ENCODE results near the gene APOA4.

DNA sequence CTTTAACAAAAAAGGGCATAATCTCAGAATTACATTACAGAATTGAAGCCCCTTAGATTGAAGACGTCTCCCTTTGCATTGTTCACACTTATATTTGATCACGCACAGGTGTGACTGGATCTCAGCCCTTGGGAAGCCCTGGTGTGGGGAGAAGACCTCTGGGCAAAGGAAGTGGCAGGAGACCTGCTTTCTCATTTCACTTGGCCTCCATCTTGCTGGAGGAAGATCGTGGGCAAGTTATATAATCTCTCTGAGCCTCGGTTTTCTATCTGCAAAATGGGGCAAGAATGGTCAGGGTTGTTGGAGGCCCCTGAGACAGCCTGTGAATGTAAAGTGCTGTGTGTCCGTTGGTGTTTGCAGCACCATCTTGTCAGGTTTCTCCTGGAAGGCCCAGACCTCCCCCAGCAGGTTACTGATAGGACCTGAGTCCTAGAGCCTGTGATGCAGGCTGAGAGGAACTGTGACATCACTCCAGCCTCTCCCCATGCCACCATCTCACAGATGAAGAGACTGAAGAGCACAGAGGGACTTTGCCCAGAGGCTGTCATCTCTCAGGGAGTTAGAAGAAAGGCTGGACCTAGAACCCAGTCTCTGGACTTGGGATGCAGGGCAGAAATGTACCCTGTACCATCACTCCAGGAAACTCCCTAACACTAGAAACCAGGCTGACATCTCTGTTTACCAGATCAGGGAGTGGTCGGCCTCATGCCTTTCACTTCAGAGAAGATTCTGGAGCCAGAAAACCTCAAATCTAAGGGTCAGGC lies 15.4 kb upstream of the APOA4 start:
- TF ChIP-seq RAD21 (IDR thresholded peaks at IDR 0.05) (no peak), EGR1 (IDR thresholded peaks at IDR 0.05; ENCODE audit: low read depth in 2 of 2) (no peak), JUND (IDR thresholded peaks at IDR 0.05) (no peak), FOXA1 (IDR thresholded peaks at IDR 0.05) (no peak)
- TF ChIP-seq, protein P1, sequence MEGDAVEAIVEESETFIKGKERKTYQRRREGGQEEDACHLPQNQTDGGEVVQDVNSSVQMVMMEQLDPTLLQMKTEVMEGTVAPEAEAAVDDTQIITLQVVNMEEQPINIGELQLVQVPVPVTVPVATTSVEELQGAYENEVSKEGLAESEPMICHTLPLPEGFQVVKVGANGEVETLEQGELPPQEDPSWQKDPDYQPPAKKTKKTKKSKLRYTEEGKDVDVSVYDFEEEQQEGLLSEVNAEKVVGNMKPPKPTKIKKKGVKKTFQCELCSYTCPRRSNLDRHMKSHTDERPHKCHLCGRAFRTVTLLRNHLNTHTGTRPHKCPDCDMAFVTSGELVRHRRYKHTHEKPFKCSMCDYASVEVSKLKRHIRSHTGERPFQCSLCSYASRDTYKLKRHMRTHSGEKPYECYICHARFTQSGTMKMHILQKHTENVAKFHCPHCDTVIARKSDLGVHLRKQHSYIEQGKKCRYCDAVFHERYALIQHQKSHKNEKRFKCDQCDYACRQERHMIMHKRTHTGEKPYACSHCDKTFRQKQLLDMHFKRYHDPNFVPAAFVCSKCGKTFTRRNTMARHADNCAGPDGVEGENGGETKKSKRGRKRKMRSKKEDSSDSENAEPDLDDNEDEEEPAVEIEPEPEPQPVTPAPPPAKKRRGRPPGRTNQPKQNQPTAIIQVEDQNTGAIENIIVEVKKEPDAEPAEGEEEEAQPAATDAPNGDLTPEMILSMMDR (IDR thresholded peaks at IDR 0.05; ENCODE audit: low read depth, low read length, missing input control): no peak
- TF ChIP-seq, protein P2, sequence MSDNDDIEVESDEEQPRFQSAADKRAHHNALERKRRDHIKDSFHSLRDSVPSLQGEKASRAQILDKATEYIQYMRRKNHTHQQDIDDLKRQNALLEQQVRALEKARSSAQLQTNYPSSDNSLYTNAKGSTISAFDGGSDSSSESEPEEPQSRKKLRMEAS (IDR thresholded peaks at IDR 0.05): no peak
- TF ChIP-seq, protein P3, sequence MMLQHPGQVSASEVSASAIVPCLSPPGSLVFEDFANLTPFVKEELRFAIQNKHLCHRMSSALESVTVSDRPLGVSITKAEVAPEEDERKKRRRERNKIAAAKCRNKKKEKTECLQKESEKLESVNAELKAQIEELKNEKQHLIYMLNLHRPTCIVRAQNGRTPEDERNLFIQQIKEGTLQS (IDR thresholded peaks at IDR 0.05): no peak
